ENCODE results near the gene C10orf90.

C10orf90 gene

DNA sequence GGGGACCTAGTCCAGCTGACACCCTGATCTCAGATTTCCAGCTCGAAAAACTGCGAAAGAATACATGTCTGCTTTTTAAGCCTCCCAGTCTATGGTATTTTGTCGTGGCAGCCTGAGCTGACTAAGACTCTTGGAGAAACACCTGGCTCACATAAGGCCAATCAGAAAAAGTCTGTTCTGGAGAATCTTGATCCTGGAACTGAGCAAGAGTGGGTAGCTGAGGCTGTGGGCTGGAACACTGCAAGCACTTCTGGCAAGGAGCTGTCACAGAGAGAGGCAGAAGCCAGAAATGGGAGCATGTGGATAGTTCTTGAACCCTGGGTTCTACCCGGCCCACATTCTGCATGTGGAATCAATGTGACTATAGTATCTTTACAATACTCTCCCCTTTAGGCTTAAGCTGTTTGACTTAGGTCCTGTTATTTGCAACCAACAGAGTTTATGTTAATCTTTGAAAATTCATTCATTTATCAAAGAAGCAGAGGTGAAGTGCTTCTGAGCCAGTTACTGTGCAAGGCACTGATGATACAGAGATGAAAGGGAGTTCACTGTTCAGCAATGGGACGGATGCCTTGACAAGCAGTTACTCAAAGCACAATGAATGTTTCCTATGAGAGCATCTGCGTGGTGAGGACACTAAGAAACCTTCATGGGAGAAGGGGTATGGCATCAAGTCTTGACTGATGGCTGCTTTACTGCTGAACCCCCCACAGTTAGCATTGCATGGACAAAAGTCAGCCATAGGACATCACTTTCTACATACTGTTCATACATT, 4.4 kb upstream of the C10orf90 start:
- no peak for DNase-seq (ENCODE audit: low read depth in 2 of 2)

GRCh38 chr10:126673565-126673964, 3.1 kb upstream of the C10orf90 start:
- DNase-seq (ENCODE audit: low read depth in 2 of 2), result no peak

DNA sequence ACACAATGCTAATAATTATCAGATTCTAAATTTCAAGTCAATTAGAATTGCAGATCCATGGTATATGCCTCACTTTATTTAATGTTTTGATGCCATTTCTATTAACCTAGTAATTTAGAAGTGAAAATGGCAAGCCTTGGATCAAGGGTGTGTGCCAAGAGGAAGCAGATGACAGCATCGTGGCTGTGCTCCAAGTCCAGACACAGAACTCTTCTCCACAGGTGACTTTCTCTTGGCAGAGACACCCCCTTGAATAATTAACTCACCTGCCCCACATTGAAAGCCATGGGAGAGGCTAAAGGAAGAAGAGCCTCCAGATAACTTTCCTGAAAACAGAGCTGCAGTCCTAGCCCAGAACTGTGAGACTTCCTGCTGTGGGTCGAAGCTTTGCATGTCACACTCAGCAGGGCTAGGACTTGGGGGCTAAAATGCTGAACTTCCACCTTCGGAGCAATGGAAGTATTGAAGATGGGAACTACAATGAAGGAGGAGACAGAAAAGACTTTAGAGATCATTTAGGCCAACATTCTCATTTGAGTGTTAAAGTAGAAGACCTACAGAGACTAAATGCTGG, 996 bp upstream of the C10orf90 start:
- no peak for DNase-seq (ENCODE audit: low read depth in 2 of 2)

DNA sequence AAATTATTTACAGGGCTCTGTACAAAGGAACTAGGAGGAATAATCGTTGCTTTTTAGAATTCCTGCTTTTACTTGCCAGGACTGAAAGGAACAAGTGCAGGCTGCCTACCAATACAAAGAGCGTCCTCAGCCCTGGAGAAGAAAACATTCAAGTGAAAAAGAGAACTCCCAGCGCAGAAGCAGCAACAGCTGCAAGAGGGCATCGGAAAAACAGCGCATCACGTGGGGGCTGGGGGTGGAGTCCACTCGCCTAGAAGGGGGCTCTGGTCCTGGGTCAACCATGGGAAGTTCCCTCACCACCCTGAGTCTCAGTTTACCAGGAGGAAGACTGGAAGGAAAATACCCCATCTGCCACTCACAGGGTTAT, 385 bp upstream of the C10orf90 start:
- no peak for DNase-seq (ENCODE audit: low read depth in 2 of 2)

- no peak for DNase-seq (ENCODE audit: low read depth in 2 of 2)
Observed at GRCh38 chr10:126669168-126669567, 1.3 kb downstream of the C10orf90 start.

DNA sequence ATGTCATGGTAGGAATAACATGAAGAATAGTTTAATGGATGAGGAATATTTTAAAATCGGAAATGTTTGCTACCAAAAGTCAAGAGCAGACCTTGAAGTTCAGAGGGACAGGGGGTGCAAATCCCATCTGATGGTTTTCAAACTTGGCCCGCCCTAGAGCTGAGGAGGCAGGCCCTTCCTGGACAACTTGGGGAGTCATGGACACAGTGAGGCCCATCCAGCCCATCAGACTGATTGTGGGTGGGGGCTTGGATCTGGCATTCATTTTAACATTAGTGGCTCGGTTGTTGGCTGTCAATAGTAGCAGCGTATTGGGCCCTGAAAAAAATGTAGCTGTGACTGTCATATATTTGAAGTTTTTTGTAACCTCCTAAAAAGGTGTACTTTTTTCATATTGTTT, 2.0 kb downstream of the C10orf90 start:
- no peak for DNase-seq (ENCODE audit: low read depth in 2 of 2)

- no peak for DNase-seq (ENCODE audit: low read depth in 2 of 2)
Observed at GRCh38 chr10:126667568-126667967, 2.9 kb downstream of the C10orf90 start.

GRCh38 chr10:126665207-126665606, 5.3 kb downstream of the C10orf90 start:
- DNase-seq (ENCODE audit: low read depth in 2 of 2), result no peak

- no peak for DNase-seq (ENCODE audit: low read depth in 2 of 2)
Observed at GRCh38 chr10:126663880-126664279, 6.6 kb downstream of the C10orf90 start.

DNA sequence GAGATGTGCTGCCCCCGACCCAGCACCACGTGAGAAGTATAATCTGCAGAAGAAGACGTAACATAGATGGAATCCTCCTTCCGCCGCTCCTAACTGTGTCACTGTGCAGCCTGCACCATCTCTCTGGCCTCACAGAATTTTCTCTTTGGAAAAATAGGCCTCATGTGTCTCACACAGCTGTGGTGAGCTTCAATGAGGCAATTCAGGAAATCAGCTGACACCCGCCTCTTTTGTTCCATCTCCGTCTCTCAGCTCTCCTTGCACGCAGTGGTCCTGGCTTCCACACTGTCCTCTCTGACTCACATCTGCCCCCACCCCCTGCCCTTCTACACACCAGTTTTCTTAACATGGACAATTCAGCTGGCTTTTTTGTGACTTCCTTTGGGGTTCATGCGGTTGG, 7.2 kb downstream of the C10orf90 start:
- DNase-seq (ENCODE audit: low read depth in 2 of 2), result peak in 1 of 2 donors; percentile 5

DNA sequence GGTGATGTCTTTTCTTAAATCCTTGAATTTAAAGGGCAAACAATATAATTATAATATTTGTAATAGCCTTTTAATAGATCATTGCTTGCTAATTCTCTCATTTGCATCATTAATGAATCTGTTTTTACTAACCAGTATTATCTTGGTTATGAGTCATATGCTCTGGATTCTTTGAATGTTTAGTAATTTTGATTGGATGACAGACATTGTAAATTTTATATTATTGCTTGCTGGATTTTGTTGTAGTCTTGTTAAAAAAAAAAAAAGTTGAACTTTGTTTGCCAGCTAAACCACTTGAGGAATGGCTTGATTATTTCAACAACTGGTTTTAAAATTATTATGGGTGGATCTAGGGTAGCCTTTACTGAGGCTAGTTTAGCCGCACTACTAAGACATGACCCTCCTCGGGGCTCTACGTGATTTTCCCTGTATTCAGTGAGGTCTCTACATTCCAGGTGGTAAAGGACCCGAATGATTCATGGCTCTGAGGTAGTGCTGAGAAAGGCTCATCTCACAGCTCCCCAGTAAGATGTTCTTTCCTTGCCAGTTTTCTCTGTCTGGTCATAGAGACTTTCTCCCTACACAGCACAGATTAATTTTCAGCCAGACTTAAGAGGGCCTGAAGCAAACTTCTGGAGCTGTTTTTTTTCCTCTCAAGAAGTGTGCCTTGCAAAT, 8.5 kb downstream of the C10orf90 start:
- no peak for DNase-seq (ENCODE audit: low read depth in 2 of 2)

DNA sequence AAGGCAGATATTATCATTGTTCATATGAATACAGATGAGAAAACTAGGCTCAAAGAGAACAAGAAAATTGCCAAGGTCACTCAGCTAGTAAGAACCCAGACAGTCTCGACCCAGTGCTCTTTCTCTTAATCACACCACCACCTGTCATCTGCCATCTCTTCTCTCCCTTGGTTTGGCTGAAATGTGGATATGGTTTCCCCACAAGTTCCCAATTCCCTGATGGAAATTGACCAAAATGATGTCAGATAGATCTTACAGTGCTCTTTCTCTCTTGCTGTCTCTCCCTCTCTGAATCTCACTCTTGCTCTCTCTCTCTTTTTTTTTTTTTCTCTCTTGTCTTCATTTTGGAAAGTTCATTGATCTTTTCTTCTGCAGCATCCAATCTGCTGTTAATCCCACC, 9.1 kb downstream of the C10orf90 start:
- DNase-seq (ENCODE audit: low read depth in 2 of 2), result no peak

DNA sequence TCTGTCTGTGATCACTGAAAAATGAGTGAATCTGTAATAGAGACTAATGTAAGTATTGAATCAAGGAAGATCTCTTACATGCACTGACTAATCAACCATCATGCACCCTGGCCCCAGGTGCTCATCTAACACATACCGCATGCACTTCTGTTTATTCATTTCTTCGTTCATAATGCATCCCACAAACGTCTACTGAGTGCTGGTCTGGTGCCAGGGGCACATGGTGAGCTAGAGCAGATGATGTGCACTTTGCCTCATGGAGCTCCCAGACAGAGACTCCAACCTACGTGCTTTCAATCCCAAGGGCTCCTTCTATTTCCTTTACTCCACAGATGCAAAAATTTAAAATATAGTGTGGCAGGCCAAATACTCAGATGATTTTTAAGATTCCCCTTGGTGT, 10.7 kb downstream of the C10orf90 start:
- DNase-seq (ENCODE audit: low read depth in 2 of 2), result no peak

DNA sequence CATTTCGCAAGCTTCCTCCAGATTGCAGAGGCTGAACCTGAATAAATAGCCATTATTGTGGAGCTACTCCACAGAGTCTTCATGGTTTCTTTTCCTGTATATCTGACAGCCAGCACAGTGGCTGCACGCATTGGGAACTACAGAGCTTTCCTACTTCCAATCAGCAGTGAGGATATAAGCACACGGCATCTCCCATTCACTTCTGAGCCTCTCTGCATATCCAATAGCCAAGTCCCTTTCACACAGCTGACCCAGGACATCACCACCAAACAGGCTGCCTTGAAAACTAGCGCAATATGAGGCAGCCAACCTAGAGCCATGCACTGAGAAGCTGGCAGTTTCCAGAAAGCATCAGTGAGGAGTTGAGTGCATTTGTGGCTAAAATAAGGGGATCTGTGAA, 11.6 kb downstream of the C10orf90 start:
- no peak for DNase-seq (ENCODE audit: low read depth in 2 of 2)

DNA sequence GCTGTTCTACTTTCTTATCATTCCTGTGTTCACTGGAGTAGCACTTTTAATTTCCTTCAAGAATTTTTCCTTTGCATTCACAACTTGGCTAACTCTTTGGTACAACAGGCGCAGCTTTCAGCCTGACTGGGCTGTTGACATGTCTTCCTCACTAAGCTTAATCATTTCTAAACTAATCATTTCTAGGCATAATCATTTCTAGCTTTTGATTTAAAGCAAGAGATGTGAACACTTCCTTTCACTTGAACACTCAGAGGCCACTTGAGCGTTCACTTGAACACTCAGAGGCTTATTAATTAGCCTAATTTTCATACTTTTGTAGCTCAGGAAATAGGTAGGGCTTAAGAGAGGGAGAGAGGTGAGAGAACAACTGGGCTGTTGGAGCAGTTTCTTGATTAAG, 15.9 kb downstream of the C10orf90 start:
- no peak for DNase-seq (ENCODE audit: low read depth in 2 of 2)

GRCh38 chr10:126651467-126651866, 19.0 kb downstream of the C10orf90 start:
- no peak for DNase-seq (ENCODE audit: low read depth in 2 of 2)

GRCh38 chr10:126650161-126650560, 20.3 kb downstream of the C10orf90 start:
- DNase-seq (ENCODE audit: low read depth in 2 of 2), result no peak

- no peak for DNase-seq (ENCODE audit: low read depth in 2 of 2)
Observed at GRCh38 chr10:126647116-126647515, 23.4 kb downstream of the C10orf90 start.

DNA sequence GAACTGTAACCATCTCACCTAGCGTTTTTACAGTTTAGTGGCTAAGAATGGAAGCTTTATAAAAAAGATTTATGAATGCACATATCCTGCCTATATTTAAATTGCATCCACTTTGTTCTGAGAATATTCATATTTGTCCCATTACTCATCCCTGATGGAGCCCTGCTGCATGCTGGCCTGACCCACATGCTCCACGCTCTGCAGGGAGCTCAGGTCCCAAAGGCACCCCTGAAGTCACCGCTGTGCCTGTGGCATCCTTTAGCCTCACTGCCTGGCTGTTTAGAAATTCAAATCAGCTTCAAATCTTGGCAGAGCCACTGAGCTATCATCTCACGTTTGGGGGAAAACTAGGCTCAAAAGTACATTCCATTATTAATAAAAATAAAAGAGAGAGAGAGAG, 24.4 kb downstream of the C10orf90 start:
- DNase-seq (ENCODE audit: low read depth in 2 of 2), result no peak

DNA sequence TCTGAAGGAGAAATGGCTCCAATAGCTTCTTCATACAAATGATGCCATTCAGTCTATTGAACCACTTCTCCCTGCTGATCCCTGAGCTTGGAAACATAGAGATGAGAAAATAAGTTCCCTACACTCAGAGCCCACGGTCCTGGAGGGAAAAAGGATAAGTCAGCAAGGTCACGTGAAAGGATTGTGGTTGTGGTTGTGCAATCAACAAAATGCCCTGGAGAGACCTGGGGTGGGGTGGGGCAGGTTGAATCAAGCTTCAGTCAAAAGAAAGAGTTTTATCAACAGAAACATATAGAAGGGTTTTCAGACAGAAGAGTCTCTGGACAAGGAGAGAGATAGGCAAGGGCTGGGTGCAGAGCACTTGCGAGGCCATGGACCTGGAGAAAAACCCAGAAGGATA, 30.1 kb downstream of the C10orf90 start:
- no peak for DNase-seq (ENCODE audit: low read depth in 2 of 2)

GRCh38 chr10:126639084-126639483, 31.4 kb downstream of the C10orf90 start:
- DNase-seq (ENCODE audit: low read depth in 2 of 2), result no peak

- DNase-seq (ENCODE audit: low read depth in 2 of 2), result no peak
Observed at GRCh38 chr10:126638542-126638941, 32.0 kb downstream of the C10orf90 start.

GRCh38 chr10:126637501-126637900, 33.0 kb downstream of the C10orf90 start:
- DNase-seq (ENCODE audit: low read depth in 2 of 2), result no peak
